GM12872 (cell line): Measurements from ENCODE around the gene ADCY5.

Source experiments
- TF ChIP-seq, protein P1 (sequence below): IDR thresholded peaks from 3 replicates; pipeline ENCODE4 v1.5.1; 2011; ENCODE audit warnings: low read depth, mild to moderate bottlenecking, low read length, moderate library complexity; ENCODE audit not compliant: insufficient read depth

Gene ADCY5

DNA sequence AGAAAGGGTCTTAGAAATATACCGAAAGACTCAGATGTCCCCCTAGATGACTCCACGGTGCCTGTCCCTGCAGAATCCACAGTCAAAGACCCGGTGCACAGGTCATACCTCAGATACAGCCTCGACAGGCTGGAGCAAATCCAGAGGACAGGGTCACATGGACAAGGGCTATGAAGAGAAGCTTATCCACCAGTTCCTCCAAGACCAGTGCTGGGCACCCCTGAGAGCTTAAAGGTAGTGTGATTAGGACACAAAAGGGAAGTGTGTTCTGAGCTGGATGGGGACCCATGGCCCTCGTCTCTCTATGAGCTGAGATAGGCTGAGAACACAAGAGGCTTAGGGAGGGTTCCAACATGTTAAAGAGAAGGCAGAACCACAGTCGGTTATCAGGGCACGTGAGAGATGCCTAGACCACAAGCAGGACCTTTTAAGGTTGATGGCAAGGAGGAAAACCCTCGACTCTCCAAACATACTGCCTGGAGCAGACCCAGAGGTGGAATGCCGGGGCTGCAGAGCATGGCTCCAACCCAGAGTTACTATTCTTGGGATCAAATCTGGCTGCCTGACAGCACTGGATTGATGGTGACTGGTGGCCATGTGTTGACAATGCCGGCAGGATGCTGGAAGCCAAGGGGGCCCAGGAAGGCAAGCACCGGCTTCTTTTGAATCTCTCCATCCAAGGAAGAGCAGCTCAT, 46.9 kb downstream of the ADCY5 start:
- TF ChIP-seq, protein P1, sequence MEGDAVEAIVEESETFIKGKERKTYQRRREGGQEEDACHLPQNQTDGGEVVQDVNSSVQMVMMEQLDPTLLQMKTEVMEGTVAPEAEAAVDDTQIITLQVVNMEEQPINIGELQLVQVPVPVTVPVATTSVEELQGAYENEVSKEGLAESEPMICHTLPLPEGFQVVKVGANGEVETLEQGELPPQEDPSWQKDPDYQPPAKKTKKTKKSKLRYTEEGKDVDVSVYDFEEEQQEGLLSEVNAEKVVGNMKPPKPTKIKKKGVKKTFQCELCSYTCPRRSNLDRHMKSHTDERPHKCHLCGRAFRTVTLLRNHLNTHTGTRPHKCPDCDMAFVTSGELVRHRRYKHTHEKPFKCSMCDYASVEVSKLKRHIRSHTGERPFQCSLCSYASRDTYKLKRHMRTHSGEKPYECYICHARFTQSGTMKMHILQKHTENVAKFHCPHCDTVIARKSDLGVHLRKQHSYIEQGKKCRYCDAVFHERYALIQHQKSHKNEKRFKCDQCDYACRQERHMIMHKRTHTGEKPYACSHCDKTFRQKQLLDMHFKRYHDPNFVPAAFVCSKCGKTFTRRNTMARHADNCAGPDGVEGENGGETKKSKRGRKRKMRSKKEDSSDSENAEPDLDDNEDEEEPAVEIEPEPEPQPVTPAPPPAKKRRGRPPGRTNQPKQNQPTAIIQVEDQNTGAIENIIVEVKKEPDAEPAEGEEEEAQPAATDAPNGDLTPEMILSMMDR = no peak

- TF ChIP-seq, protein P1 = no peak
Observed at GRCh38 chr3:123400169-123400568, 48.7 kb downstream of the ADCY5 start.

GRCh38 chr3:123399653-123400052, 49.2 kb downstream of the ADCY5 start:
- TF ChIP-seq, protein P1 = no peak

GRCh38 chr3:123397921-123398785, 50.7 kb downstream of the ADCY5 start:
- TF ChIP-seq, protein P1 = no peak

DNA sequence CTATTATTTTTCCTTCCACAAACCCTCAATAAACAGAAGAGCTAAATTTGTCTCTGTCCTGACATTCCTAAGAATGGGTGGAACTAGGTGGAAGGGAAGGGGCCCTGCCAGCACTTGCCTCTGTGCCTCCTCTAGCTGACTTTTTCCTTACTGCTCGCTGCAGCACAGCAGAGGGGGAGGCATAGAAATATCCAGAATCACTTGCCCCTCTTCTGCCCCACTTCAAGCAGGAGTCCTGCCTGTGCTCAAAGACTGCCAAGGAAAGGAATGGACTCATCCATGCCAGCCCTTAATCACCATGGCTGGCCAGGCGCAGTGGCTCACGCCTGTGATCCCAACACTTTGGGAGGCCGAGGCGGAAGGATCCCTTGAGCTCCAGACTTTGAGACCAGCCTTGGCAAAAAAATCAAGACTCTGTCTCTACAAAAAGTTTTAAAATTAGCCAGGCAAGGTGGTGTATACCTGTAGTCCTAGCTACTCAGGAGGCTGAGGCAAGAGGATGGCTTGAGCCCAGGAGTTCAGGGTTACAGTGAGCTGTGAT, 51.8 kb downstream of the ADCY5 start:
- TF ChIP-seq, protein P1 = no peak

- TF ChIP-seq, protein P1 = no peak
Observed at GRCh38 chr3:123396171-123397049, 52.5 kb downstream of the ADCY5 start.
